ENCODE results near the gene ZKSCAN5.
"Not testable (repeated sequence)": the region's sequence is repeated elsewhere in the genome, so short reads cannot be mapped to it uniquely, and the experiment has no call there.

Gene ZKSCAN5

GRCh38 chr7:99521399-99521798, 16.9 kb downstream of the ZKSCAN5 start:
- H3K27ac Mint-ChIP-seq, result no peak overlapping the region
- H3K36me3 Mint-ChIP-seq (ENCODE audit: low read depth), result peaks cover 52% of the 10 kb centered on the region
- no peaks in the 10 kb centered on the region for H3K27me3 Mint-ChIP-seq (ENCODE audit: low read depth)
- H3K9me3 Mint-ChIP-seq, result peaks cover 10% of the 10 kb centered on the region
- no peaks in the 10 kb centered on the region for H3K4me1 Mint-ChIP-seq (ENCODE audit: low read depth)
- H3K4me3 Mint-ChIP-seq, result no peak overlapping the region

DNA sequence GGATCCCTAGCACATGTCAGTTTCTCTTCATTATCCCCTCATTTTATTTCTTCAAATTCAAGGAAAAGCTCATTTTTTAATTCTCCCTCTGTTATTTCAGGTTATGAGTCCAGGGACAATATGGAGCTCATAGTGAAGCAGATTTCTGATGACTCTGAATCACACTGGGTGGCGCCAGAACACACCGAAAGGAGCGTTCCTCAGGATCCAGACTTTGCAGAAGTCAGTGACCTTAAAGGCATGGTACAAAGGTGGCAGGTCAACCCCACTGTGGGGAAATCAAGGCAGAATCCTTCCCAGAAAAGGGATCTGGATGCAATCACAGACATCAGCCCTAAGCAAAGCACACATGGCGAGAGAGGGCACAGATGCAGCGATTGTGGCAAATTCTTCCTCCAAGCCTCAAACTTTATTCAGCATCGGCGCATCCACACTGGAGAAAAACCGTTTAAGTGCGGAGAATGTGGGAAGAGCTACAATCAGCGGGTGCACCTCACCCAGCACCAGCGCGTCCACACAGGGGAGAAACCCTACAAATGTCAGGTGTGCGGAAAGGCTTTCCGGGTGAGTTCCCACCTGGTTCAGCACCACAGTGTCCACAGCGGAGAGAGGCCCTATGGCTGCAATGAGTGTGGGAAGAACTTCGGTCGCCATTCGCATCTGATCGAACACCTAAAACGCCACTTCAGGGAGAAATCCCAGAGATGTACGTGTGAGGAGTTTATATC, 21.4 kb downstream of the ZKSCAN5 start:
- peaks cover 68% of the 10 kb centered on the region for H3K36me3 Mint-ChIP-seq (ENCODE audit: low read depth)
- H3K4me1 Mint-ChIP-seq (ENCODE audit: low read depth), result no peaks in the 10 kb centered on the region
- H3K9me3 Mint-ChIP-seq, result peaks cover 34% of the 10 kb centered on the region
- no peak overlapping the region for H3K27ac Mint-ChIP-seq
- no peaks in the 10 kb centered on the region for H3K27me3 Mint-ChIP-seq (ENCODE audit: low read depth)
- no peak overlapping the region for H3K4me3 Mint-ChIP-seq

- H3K36me3 Mint-ChIP-seq (ENCODE audit: low read depth), result peaks cover 74% of the 10 kb centered on the region
- H3K4me3 Mint-ChIP-seq, result no peak overlapping the region
- H3K9me3 Mint-ChIP-seq, result peaks cover 64% of the 10 kb centered on the region
- no peaks in the 10 kb centered on the region for H3K27me3 Mint-ChIP-seq (ENCODE audit: low read depth)
- H3K27ac Mint-ChIP-seq, result no peak overlapping the region
- H3K4me1 Mint-ChIP-seq (ENCODE audit: low read depth), result no peaks in the 10 kb centered on the region
Observed at GRCh38 chr7:99531354-99531765, 26.9 kb downstream of the ZKSCAN5 start.

DNA sequence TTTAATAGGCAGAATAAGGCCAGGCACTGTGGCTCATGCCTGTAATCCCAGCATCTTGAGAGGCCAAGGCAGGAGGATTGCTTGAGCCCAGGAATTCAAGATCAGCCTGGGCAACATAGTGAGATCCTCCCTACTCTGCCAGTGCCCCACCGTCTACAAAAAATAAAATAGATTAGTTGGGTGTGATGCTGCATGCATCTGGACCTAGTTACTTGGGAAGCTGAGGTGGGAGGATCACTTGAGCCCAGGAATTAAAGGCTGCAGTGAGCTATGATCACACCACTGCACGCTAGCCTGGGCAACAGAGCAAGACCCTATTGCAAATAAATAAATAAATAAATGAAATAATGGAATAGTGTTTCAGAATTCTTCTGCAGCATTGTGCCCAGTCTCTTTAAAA, 31.2 kb downstream of the ZKSCAN5 start:
- no peaks in the 10 kb centered on the region for H3K4me1 Mint-ChIP-seq (ENCODE audit: low read depth)
- no peaks in the 10 kb centered on the region for H3K27me3 Mint-ChIP-seq (ENCODE audit: low read depth)
- H3K36me3 Mint-ChIP-seq (ENCODE audit: low read depth), result peaks cover 43% of the 10 kb centered on the region
- peaks cover 72% of the 10 kb centered on the region for H3K9me3 Mint-ChIP-seq
- no peak overlapping the region for H3K27ac Mint-ChIP-seq
- no peak overlapping the region for H3K4me3 Mint-ChIP-seq

GRCh38 chr7:99539213-99539811, 34.9 kb downstream of the ZKSCAN5 start:
- no peak overlapping the region for H3K27ac Mint-ChIP-seq
- no peaks in the 10 kb centered on the region for H3K4me1 Mint-ChIP-seq (ENCODE audit: low read depth)
- H3K36me3 Mint-ChIP-seq (ENCODE audit: low read depth), result peaks cover 23% of the 10 kb centered on the region
- peaks cover 69% of the 10 kb centered on the region for H3K9me3 Mint-ChIP-seq
- H3K27me3 Mint-ChIP-seq (ENCODE audit: low read depth), result no peaks in the 10 kb centered on the region
- no peak overlapping the region for H3K4me3 Mint-ChIP-seq

GRCh38 chr7:99540542-99540941, 36.1 kb downstream of the ZKSCAN5 start:
- no peak overlapping the region for H3K27ac Mint-ChIP-seq
- H3K27me3 Mint-ChIP-seq (ENCODE audit: low read depth), result no peaks in the 10 kb centered on the region
- H3K9me3 Mint-ChIP-seq, result peaks cover 68% of the 10 kb centered on the region
- H3K4me1 Mint-ChIP-seq (ENCODE audit: low read depth), result no peaks in the 10 kb centered on the region
- H3K36me3 Mint-ChIP-seq (ENCODE audit: low read depth), result peaks cover 22% of the 10 kb centered on the region
- no peak overlapping the region for H3K4me3 Mint-ChIP-seq

DNA sequence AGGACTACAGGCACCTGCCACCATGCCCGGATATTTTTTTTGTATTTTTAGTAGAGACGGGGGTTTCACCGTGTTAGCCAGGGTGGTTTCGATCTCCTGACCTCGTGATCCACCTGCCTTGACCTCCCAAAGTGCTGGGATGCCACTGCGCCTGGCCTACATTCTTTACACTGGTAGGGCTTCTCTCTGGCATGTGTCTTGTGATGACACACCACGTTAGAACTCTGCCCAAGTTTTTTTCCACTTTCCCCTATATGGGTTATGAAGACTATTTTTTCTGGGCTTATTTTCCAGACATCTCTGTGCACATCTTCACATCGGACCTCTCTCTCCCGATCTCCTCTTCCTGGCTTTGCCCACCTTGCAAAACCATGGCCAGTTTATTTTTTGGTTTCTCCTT, 36.8 kb downstream of the ZKSCAN5 start:
- Mint-ChIP-seq H3K4me1 (ENCODE audit: low read depth) (no peaks in the 10 kb centered on the region), H3K27ac (no peak overlapping the region), H3K4me3 (no peak overlapping the region), H3K9me3 (peaks cover 63% of the 10 kb centered on the region), H3K27me3 (ENCODE audit: low read depth) (no peaks in the 10 kb centered on the region), H3K36me3 (ENCODE audit: low read depth) (peaks cover 19% of the 10 kb centered on the region)

DNA sequence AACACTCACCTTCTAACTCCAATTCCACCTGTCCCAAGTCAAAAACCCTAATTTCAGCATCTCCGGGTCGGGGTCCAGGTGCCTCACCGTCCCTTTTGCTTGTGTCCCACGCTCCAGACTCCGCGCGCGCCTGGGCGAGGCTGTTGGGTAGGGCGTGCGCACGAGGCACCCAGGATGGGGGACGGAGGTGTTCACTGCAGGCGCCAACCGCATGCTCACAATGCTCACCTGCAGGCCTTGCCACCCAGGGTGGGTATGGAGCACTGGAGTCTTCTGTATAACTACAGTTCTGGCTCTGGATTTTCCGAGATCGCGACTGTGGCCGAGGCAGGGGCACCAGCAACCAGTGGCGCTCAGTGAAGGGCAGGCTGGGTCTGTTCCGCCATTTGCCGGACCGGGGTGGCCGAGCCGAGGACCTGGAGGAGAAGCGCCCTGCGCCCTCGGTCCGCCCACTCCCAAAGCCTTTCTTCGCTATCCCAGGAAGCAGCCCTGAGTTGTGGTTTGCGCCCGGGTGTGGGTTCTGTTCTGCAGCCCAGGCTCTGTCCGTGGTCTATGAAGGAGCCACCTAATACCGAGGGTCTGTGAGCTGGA, 38.7 kb downstream of the ZKSCAN5 start:
- Mint-ChIP-seq H3K27me3 (ENCODE audit: low read depth) (no peaks in the 10 kb centered on the region), H3K4me3 (no peak overlapping the region), H3K27ac (no peak overlapping the region), H3K36me3 (ENCODE audit: low read depth) (peaks cover 18% of the 10 kb centered on the region), H3K4me1 (ENCODE audit: low read depth) (no peaks in the 10 kb centered on the region), H3K9me3 (peaks cover 61% of the 10 kb centered on the region)

GRCh38 chr7:99543916-99544315, 39.5 kb downstream of the ZKSCAN5 start:
- Mint-ChIP-seq H3K9me3 (peaks cover 58% of the 10 kb centered on the region), H3K27me3 (ENCODE audit: low read depth) (no peaks in the 10 kb centered on the region), H3K36me3 (ENCODE audit: low read depth) (peaks cover 23% of the 10 kb centered on the region), H3K27ac (no peak overlapping the region), H3K4me1 (ENCODE audit: low read depth) (no peaks in the 10 kb centered on the region), H3K4me3 (no peak overlapping the region)

GRCh38 chr7:99545308-99545707, 40.8 kb downstream of the ZKSCAN5 start:
- not testable (repeated sequence) for H3K27me3 Mint-ChIP-seq (ENCODE audit: low read depth); H3K4me3 Mint-ChIP-seq; H3K27ac Mint-ChIP-seq; H3K4me1 Mint-ChIP-seq (ENCODE audit: low read depth)
- Mint-ChIP-seq H3K9me3 (peaks cover 58% of the 10 kb centered on the region), H3K36me3 (ENCODE audit: low read depth) (peaks cover 26% of the 10 kb centered on the region)

- H3K4me3 Mint-ChIP-seq; H3K27me3 Mint-ChIP-seq (ENCODE audit: low read depth); H3K27ac Mint-ChIP-seq: not testable (repeated sequence)
- Mint-ChIP-seq H3K36me3 (ENCODE audit: low read depth) (peaks cover 22% of the 10 kb centered on the region), H3K4me1 (ENCODE audit: low read depth) (peaks cover 21% of the 10 kb centered on the region), H3K9me3 (peaks cover 32% of the 10 kb centered on the region)
Observed at GRCh38 chr7:99549545-99549944, 45.1 kb downstream of the ZKSCAN5 start.

DNA sequence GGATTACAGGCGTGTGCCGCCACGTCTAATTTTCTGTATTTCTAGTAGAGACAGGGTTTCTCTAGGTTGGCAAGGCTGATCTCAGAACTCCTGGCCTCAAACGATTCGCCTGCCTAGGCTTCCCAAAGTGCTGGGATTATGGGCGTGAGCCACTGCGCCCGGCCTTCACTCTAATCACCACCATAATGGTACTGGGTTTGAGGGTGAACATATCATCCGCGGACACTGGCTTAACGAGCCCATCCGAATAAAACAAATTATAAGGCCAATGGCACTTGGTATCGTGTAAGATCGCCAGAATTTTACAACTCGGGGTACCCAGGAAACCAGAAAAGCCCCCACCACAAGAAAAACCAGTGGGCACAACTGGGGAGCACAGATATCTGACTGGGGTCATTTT, 46.9 kb downstream of the ZKSCAN5 start:
- H3K27ac Mint-ChIP-seq, result peak overlapping the region; percentile 95
- H3K4me3 Mint-ChIP-seq, result peak overlapping the region; percentile 91
- H3K4me1 Mint-ChIP-seq (ENCODE audit: low read depth), result peaks cover 28% of the 10 kb centered on the region
- H3K9me3 Mint-ChIP-seq, result peaks cover 28% of the 10 kb centered on the region
- peaks cover 28% of the 10 kb centered on the region for H3K36me3 Mint-ChIP-seq (ENCODE audit: low read depth)
- no peaks in the 10 kb centered on the region for H3K27me3 Mint-ChIP-seq (ENCODE audit: low read depth)

DNA sequence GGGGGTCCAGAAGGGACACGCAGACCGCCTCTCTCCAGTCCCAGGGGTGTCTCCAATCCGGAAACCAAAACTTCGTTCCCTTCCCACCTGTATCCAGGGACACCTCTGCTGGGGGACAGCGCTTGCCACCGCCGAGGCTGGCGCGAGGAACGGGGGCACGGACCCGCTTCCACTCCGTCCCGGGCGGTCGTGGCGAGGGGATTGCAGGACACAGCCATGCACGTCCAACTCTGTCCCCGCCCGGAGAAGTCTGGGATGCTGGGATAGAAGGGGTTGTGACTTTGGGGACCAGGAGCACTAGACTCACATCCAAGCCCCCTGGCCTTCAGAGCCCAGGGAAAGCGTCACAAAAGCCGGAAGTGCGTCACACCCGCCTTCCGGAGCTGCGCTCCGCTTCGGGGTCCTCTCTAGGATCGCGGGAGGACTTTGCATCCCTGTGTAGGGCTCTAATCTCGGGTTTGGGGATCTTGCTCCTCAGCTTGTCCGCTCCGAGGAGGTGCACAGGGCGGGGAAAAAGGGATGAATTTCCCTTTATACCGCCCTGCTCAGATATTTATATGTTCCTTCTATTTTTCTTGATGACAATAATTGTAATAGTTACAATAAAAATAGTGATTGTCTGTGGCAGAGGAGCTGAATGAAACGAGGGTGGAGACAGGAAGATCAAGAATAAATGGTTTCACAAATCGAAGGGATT, 47.5 kb downstream of the ZKSCAN5 start, which contains the start of gene FAM200A:
FAM200A (minus strand) TSS at position 348 of the 697 bp plus-strand sequence. CDS start 3,707 bp downstream, outside the sequence.
- peaks cover 28% of the 10 kb centered on the region for H3K36me3 Mint-ChIP-seq (ENCODE audit: low read depth)
- H3K27me3 Mint-ChIP-seq (ENCODE audit: low read depth), result no peaks in the 10 kb centered on the region
- peaks cover 23% of the 10 kb centered on the region for H3K9me3 Mint-ChIP-seq
- peak within 1 kb of the TSS; percentile 91 for H3K4me3 Mint-ChIP-seq
- peak within 1 kb of the TSS; percentile 95 for H3K27ac Mint-ChIP-seq
- peaks cover 29% of the 10 kb centered on the region for H3K4me1 Mint-ChIP-seq (ENCODE audit: low read depth)

- Mint-ChIP-seq H3K27me3 (ENCODE audit: low read depth) (no peaks in the 10 kb centered on the region), H3K4me3 (peak overlapping the region; percentile 16), H3K36me3 (ENCODE audit: low read depth) (peaks cover 35% of the 10 kb centered on the region), H3K27ac (no peak overlapping the region), H3K4me1 (ENCODE audit: low read depth) (peaks cover 35% of the 10 kb centered on the region), H3K9me3 (peaks cover 14% of the 10 kb centered on the region)
Observed at GRCh38 chr7:99553039-99553438, 48.6 kb downstream of the ZKSCAN5 start.
